LNCaP clone FGC (cell line): Measurements from ENCODE around the gene SCAMP4.

Experiments
- DNase-seq: peaks from one replicate; pipeline ENCODE4 v3.0.0-alpha.2; 2011; ENCODE audit warnings: low read depth
- H3K4me3 ChIP-seq: 2 replicates; pipeline ENCODE4 v1.5.1; 2011; ENCODE audit warnings: mild to moderate bottlenecking, low read depth, low read length, control low read depth
- TF ChIP-seq, protein P1 (sequence below): IDR thresholded peaks from 2 replicates; pipeline ENCODE4 v1.5.1; 2012; ENCODE audit warnings: mild to moderate bottlenecking; ENCODE audit not compliant: control insufficient read depth, insufficient read depth; ENCODE audit errors: extremely low read depth

SCAMP4 gene

DNA sequence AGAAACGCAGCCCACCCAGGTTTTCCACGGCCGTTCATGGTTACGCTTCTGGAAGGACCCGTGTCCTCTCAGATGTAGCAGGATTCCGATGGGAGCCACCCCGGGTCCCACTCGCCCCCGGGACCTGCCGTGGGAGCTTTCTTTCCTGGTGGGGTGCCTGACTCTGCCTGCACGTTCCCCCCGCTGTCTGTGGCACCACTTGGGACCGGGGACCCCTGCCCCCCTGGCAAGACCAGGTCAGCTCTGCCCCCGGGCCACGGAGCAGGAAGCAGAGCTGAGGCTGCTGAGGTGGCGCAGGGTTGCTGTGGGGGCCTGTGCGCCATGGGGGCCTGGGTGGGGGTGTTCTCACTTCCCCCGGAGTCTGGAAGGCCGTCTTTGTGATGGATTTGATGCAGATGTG is 47.8 kb downstream of the SCAMP4 start:
- no peak overlapping the region for H3K4me3 ChIP-seq
- no peak for DNase-seq
- TF ChIP-seq, protein P1, sequence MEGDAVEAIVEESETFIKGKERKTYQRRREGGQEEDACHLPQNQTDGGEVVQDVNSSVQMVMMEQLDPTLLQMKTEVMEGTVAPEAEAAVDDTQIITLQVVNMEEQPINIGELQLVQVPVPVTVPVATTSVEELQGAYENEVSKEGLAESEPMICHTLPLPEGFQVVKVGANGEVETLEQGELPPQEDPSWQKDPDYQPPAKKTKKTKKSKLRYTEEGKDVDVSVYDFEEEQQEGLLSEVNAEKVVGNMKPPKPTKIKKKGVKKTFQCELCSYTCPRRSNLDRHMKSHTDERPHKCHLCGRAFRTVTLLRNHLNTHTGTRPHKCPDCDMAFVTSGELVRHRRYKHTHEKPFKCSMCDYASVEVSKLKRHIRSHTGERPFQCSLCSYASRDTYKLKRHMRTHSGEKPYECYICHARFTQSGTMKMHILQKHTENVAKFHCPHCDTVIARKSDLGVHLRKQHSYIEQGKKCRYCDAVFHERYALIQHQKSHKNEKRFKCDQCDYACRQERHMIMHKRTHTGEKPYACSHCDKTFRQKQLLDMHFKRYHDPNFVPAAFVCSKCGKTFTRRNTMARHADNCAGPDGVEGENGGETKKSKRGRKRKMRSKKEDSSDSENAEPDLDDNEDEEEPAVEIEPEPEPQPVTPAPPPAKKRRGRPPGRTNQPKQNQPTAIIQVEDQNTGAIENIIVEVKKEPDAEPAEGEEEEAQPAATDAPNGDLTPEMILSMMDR: no peak

DNA sequence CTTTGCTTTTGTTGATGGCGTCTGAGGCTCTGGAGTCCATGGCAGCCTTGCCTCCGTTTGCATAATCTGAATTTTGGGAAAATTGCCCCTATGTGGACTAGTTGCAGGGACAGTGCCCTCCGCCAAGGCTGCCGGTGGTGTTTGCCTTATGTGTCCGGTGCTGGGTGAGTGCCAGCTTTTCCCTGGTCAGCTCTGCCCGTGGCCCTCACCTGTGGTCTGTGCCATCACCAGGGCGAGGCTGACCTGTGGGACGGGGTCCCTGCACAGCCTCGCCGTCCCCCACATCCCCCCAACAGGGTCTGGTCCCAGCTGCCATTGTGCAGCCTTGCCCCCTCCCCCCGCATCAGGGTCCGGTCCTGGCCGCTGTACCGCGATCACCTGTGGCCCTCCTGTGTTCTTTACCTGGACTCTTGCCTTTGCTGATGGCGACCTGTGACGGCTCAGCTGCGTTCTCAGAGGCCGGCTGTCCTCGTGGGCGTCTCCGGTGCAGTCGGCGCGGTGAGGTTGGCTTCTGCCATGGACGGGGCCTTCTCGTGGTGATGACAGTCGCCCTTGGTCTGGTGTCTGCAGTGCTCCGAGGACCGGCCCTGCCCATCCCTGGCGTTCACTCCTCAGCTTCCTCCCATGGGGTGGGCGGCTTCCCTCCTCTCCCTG is 48.4 kb downstream of the SCAMP4 start:
- TF ChIP-seq, protein P1: no peak
- DNase-seq: no peak
- H3K4me3 ChIP-seq: no peak overlapping the region

DNA sequence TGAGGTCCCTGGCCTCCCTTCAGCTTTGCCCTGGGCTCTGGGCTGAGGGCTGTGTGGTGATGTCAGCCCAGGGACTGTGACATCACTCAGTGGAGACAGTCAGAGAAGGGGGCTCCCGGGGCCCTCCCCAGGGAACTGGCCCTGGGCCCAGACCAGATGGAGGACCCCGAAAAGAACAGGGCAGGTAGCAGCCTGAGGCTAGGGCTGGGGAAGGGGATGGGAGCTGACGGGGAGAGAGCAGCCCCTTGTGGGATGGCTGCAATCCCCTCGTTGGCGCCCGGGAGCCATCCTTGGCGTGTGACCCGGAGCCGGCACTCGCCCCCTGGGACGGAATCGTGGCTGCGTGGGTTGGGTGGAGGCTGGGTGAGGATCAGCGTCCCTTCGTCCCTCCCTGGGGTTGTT is 49.3 kb downstream of the SCAMP4 start:
- no peak overlapping the region for H3K4me3 ChIP-seq
- TF ChIP-seq, protein P1: no peak
- DNase-seq: no peak

DNA sequence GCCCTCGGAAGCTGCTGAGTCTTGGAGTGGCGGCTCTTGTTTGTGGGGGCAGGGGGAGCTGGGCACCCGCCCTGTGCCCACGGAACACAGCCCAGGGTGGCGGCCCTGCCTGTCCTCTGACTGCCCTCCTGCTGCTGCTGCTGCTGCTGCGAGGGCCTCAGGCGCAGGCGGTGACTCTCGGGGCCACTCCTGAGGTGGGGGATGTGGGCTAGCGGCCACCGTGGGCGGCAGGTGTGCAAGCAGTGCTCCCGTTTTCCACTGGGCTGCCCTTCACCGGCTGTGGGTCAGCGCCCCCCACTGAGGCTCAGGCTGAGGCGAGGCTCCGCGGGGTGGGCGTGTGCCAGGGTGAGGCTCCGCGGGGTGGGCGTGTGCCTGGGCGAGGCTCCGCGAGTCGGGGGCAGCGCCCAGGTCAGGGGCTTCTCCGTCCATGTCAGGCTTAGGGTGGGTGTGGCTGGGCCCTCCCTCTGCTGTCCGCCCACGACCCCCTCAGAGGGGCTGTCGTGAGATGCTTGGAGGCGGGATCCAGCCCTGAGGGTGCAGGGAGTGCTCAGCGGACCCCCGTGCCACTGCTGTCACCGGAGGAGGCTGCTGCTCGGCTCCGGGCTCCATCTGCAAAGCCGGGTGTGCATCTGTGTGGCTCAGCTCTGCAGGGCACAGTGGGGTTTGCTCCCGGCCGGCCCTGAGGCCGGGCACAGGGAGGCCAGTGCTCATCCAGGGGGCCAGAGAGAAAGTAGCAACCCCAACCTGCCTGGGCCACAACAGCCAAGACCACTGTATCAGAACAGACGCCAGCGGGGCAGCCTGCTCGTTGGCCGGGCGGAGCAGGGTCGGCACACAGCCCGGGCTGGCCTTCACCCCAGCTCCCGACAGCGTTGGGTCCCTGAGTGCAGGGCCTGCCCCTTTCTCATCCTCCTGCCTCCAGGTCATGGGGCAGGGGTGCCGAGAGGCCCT is 50.2 kb downstream of the SCAMP4 start:
- no peak for DNase-seq
- TF ChIP-seq, protein P1: no peak
- H3K4me3 ChIP-seq: no peak overlapping the region

DNA sequence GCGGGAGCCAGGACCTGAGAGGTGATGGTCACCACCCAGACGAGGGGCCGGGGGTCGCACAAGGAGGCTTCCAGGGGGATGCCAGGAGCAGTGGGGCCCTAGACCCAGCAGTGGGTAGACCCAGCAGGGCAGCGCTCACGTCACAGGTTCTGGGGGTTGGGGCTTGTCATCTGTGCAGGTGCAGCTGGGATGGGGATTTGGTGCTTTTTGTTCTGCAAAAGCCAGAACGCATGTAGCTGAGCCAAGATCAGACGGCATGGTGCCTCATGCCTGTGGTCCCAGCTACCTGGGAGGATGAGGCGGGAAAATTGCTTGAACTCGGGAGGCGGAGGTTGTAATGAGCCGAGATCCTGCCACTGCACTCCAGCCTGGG is 50.9 kb downstream of the SCAMP4 start:
- TF ChIP-seq, protein P1: no peak
- DNase-seq: no peak
- no peak overlapping the region for H3K4me3 ChIP-seq

DNA sequence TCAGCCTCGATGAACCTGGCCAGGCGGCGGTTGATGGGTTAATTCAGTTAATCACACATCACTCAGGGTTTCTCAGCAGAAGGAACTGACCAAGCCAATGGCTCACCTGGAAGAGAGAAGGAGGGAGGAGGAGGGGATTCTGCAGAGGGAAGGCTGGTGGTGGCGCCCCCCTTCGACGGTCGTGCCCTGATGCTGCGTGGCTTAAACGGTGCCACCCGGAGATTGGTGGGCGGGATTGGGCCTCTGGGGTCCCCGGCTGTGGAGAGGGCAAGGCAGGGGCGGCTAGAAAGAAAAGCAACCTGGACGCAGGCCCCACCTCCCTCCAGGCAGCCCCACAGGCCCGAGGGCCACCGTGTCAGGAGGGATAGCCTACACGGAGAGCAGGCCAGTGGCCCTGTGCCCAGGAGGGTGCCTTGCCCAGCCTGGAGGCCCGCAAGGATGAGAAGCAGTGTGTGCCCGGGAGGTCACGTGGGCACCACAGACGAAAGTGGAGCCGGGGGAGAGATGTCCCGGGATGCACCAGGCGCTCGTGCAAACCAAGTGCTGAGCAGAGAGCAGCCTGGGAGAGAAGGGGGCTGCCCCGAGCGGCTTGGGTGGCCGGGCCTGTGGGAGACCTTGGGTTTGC is 51.8 kb downstream of the SCAMP4 start:
- DNase-seq: no peak
- TF ChIP-seq, protein P1: no peak
- H3K4me3 ChIP-seq: no peak overlapping the region
